HPDE6-E6E7 (cell line): ENCODE measurements around the gene CST3.
"Not testable (repeated sequence)": the region's sequence is repeated elsewhere in the genome, so short reads cannot be mapped to it uniquely, and the experiment has no call there.

Experiments
- DNase-seq: peaks from one replicate; pipeline ENCODE4 v3.0.0; 2011; ENCODE audit warnings: missing footprints; ENCODE audit errors: extremely low spot score

The CST3 gene

GRCh38 chr20:23662276-23662870, 24.6 kb upstream of the CST3 start:
- no peak for DNase-seq

GRCh38 chr20:23661002-23661429, 23.3 kb upstream of the CST3 start:
- no peak for DNase-seq

DNA sequence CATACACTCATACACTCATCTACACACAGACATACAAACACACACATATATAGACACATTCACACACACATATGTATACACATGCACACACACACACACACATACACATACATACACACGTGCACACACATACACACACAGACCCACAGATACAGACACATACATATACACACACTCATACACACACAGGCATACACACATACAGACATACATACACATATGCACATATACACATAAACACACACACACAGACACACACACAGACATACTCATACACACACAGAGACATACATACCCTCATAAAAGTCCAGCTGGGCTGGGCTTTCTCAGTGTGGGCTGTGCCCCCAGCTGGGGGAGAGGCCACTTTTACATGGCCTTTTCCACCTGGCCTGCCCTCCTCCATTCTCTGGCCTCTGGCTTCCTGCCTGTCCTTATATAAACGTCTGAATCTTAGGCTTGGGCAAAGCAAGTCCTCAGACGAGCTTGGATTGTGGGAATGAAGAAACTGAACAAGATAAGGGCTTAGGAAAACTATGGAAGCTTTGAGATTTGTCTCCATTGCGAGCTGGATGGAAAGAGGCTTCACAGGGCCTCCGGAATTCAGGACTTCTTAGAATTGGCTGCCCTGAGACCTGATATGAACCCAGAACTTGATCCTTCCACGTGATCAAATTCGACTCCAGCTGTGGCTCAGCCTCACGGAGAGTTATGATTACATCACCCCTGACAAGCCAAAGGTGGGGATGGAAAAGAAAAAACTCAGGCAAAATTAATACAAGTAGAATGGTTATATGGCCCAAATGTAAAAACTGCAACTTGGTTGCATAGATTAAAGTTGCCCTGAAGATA, 22.5 kb upstream of the CST3 start:
- DNase-seq: no peak

- not testable (repeated sequence) for DNase-seq
These were observed 21.8 kb upstream of the CST3 start for GRCh38 chr20:23659610-23659988.

DNA sequence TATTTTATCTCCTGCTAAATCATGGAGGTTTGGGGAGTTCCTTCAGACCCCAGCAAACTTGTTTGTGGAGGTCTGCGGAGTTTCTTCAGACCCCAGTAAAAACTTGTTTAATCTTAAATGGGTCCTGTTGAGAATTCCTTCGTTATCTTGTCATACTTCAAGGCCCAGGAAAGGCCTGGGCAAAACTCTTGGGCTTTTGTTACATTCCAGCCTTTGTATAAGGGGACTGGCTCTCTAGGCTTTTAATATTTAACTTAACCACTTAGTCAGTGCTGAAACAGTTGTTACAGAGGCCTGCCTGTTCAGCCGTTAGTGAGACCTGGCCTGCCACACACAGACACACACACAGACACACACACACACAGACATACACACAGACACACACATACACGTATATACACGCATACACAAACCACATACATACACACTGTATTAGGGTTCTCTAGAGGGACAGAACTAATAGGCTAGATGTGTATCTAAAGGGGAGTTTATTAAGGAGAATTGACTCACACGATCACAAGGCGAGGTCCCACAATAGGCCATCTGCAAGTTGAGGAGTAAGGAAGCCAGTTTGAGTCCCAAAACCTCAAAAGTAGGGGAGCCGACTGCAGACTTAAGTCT, 21.3 kb upstream of the CST3 start:
- no peak for DNase-seq

GRCh38 chr20:23658336-23658735, 20.6 kb upstream of the CST3 start:
- DNase-seq: no peak

DNA sequence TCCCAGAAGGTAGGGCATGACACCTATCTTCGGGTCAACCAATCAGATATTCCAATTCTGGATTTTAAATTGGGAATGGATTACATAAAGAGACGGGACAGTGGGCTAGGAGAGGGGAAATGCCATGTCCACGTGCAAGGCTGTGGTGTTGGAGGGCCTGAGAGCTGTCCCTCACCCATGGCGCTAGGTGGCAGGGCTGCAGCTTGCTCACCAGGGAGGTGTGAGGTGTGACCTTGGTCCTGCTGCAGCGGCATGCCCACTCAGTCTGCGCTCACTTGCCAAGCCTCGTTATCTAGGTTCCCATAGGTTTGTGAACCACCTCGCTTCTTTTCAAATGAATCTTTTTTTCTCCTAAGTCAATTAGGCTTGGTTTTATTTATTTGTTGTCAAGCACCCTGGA, 19.4 kb upstream of the CST3 start:
- no peak for DNase-seq

- no peak for DNase-seq
These were observed 18.6 kb upstream of the CST3 start for GRCh38 chr20:23656372-23656771.

GRCh38 chr20:23655491-23656211, 17.9 kb upstream of the CST3 start:
- no peak for DNase-seq

DNA sequence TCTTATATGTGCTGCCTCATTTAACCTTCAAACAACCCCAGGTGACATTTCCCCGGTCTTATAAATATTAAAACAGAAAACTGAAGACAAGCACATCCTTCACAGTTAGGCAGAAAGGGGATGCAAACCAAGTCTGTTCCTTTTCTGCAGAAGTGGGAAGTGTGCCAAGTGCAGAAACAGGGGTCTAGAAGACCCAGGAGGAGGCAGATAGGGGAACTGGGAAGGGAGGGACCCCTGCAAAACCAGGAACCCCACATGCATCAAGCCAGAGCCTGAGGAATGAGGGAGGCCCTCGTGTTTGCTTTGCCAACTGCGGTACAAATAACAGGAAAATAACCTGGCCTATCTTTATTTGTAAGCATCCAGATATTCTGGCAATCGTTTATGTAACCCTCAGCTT, 17.0 kb upstream of the CST3 start:
- DNase-seq: no peak

DNA sequence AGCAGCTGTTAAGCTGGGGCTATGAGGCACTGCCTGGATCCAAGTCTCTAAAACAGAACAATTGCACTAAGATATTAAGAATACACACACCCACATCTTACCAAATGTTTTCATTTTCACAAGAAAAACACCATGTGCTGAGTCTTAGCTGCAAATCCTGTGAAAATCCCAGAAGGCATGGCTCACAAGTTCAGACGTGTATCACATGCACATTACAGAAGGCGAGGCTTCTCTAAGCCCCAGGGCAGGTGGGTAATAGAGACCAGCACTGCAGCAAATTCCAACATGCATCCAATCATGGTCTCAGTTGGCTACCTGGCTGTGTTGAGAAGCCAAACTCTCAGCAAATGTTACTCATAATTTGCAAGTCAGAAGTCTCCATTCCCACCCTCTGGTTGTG, 16.2 kb upstream of the CST3 start:
- DNase-seq: no peak

- DNase-seq: no peak
These were observed 15.7 kb upstream of the CST3 start for GRCh38 chr20:23653400-23653938.

DNA sequence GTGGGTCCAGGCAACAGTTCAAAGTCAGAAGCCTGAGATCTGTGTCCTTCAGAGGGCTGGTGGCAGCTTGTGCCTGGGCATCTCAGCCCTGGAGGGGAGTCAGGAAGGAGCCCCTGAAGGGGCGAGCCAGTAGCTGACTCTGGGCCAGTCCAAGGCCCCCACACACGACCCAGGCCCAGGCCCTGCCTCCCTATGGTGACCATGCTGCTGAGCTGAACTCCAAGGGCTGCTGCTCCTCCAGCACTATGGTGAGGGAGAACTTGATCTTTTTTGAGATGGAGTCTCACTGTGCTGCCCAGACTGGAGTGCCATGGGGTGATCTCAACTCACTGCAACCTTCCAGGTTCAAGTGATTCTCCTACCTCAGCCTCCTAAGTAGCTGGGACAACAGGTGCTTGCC, 15.2 kb upstream of the CST3 start:
- no peak for DNase-seq

DNA sequence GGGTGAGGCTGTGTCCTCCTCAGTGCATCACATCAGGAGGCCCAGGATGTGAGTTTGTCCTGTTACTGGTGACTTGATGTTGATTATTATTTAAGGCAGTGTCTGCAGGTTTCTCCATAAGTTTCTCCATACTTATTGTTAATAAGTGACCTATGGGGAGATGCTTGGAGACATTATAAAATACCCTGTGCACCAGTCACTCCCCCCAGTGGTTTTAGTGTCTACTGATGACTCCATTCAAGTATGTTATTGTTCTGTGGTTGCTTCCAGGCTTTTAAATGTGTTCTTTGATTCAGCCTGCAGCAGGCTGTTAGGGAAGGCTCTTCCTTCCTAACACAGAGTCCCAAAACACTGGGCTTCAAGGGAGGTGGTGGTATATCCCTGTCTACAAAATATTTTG, 14.6 kb upstream of the CST3 start:
- DNase-seq: no peak

- DNase-seq: no peak
These were observed 13.4 kb upstream of the CST3 start for GRCh38 chr20:23651117-23651516.

GRCh38 chr20:23649830-23650417, 12.2 kb upstream of the CST3 start:
- no peak for DNase-seq

GRCh38 chr20:23649242-23649641, 11.5 kb upstream of the CST3 start:
- DNase-seq: no peak

DNA sequence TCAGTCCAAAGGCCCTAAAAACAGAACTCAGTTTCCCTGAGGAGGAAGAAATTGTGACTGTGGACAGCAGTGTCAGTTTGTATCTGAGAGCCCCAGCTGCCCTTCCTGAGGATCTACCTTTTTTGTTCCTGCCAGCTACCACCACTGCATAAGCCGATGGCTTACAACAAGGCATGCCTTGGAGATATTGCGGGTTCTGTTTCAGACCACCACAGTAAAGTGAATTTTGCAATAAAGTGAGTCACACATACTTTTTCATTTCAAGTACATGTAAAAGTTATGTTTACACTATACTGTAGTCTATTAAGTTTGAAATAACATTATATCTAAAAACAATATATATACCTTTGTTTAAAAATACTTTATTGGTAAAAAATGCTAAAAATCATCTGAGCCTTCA, 9.6 kb upstream of the CST3 start:
- no peak for DNase-seq

DNA sequence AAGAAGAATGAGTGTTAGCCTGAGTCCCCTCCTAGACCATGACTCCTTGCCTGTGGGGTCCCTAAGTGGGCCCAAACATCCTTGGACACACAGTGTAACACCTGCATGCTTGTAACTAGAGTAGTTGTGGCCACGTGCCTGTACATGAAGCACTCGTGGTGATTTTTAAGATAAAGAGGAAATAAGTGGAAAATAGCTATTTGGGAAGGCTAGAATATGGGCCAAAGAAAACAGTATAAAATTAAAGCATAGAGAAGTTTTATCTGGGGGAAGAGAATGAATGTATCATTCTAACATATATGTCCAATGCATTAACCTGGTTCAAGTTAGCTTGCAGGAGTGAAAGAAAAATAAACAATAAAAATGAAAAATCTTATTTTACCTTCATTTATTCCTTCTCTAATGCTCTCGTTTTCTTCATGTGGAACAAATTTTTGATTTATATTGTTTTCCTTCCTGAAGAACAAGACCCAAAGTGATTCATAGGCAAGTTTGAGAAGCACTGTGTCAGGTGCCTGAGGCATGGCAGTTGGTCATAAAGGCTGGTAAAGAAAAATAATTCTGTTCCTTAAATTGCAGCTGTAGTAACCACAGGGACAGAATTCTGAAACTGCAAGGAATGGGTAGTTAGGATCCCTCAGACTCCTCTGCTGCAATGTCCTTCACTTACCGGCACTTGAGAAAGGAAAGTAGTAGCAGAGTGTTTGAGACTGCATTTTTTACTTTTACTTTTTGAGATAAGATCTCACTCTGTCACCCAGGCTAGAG, 8.5 kb upstream of the CST3 start:
- no peak for DNase-seq

DNA sequence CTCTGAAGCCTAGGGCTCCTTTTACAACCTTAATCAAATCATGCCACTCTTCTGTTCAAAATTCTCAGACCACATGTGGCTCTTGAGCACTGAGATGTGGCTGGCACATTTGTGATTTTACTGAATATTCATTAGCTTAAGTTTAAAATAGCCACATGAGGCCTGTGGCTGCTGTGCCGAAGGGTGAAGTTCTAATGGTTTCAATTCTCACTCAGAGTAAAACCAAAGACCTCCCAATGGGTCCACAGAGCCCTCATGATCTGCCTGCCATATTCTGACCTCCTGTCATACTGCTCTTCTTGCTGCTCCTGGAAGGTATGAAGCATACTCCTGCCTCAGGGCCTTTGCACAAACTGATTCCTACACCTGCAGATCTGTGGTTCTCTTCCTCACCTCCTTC, 7.8 kb upstream of the CST3 start:
- no peak for DNase-seq

- no peak for DNase-seq
These were observed 6.4 kb upstream of the CST3 start for GRCh38 chr20:23644164-23644563.
